LNCAP (cell line): ENCODE results near the gene RNU5D-1.

ENCODE experiments used
- CTCF ChIP-seq: fragments of 450-650 bp; IDR thresholded peaks from 2 replicates; pipeline ENCODE4 v1.5.1; 2017; ENCODE audit warnings: mild to moderate bottlenecking

RNU5D-1 gene

GRCh38 chr1:44705470-44705869, 25.5 kb downstream of the RNU5D-1 start:
- TF ChIP-seq CTCF: no peak

GRCh38 chr1:44701141-44701573, 29.8 kb downstream of the RNU5D-1 start:
- TF ChIP-seq CTCF: no peak

- TF ChIP-seq CTCF: no peak
Measured at GRCh38 chr1:44700573-44700972, 30.4 kb downstream of the RNU5D-1 start.

GRCh38 chr1:44698138-44698537, 32.8 kb downstream of the RNU5D-1 start:
- TF ChIP-seq CTCF: no peak

- no peak for TF ChIP-seq CTCF
Measured at GRCh38 chr1:44696789-44697345, 34.1 kb downstream of the RNU5D-1 start.

GRCh38 chr1:44696101-44696500, 34.9 kb downstream of the RNU5D-1 start:
- no peak for TF ChIP-seq CTCF

- TF ChIP-seq CTCF: no peak
Measured at GRCh38 chr1:44695671-44696070, 35.3 kb downstream of the RNU5D-1 start.
